Fibroblast of mammary gland (primary cell): ENCODE results near the gene KCNK10.

Experiments
- DNase-seq: peaks from one replicate; pipeline ENCODE4 v3.0.0-alpha.2; 2010; ENCODE audit warnings: low read depth
- H3K4me3 ChIP-seq: 2 replicates; pipeline ENCODE4 v1.5.1; 2011; ENCODE audit warnings: low read depth, mild to moderate bottlenecking, low read length, moderate library complexity; ENCODE audit not compliant: control insufficient read depth
- CTCF ChIP-seq: conservative IDR thresholded peaks from 2 replicates; pipeline ENCODE4 v1.5.1; 2011; ENCODE audit warnings: low read depth, low read length, inconsistent platforms; ENCODE audit not compliant: control insufficient read depth, insufficient read depth

The KCNK10 gene

GRCh38 chr14:88281447-88281846, 41.6 kb downstream of the KCNK10 start:
- no peak for TF ChIP-seq CTCF
- DNase-seq = no peak
- H3K4me3 ChIP-seq = no peak overlapping the region

GRCh38 chr14:88276923-88277596, 46.0 kb downstream of the KCNK10 start:
- no peak for DNase-seq
- H3K4me3 ChIP-seq = no peak overlapping the region
- TF ChIP-seq CTCF = no peak

- H3K4me3 ChIP-seq = no peak overlapping the region
- TF ChIP-seq CTCF = no peak
- DNase-seq = no peak
Measured at GRCh38 chr14:88272390-88273269, 50.4 kb downstream of the KCNK10 start.

GRCh38 chr14:88271205-88271604, 51.9 kb downstream of the KCNK10 start:
- H3K4me3 ChIP-seq = no peak overlapping the region
- DNase-seq = no peak
- TF ChIP-seq CTCF = no peak

- no peak for TF ChIP-seq CTCF
- no peak overlapping the region for H3K4me3 ChIP-seq
- no peak for DNase-seq
Measured at GRCh38 chr14:88270776-88271175, 52.3 kb downstream of the KCNK10 start.

GRCh38 chr14:88269806-88270420, 53.2 kb downstream of the KCNK10 start:
- no peak overlapping the region for H3K4me3 ChIP-seq
- TF ChIP-seq CTCF = no peak
- no peak for DNase-seq
